Lower leg skin (tissue), 4 donors: Measurements from ENCODE around the gene ZFYVE9. TPM values are rescaled to one million over a fixed set of nuclear protein-coding genes. Genes with fewer than 3 reads are reported as not detected.

Experiments
- DNase-seq, 2 donors: peaks; one replicate each; pipeline ENCODE4 v3.0.0-alpha.2; 2019; ENCODE audit warnings: low spot score in 2 of 2
- H3K4me3 ChIP-seq: fragments of 200-600 bp; sonication (generic); 2 replicates; pipeline ENCODE4 v1.5.1; 2017; ENCODE audit warnings: mild to moderate bottlenecking, low read depth; ENCODE audit not compliant: poor library complexity, severe bottlenecking
- POLR2A ChIP-seq, 2 donors: fragments of 450-650 bp; IDR thresholded peaks; one replicate each; pipeline ENCODE4 v1.6.1; 2016 to 2017; ENCODE audit warnings: antibody characterized with exemption in 2 of 2, mild to moderate bottlenecking in 1 of 2, moderate library complexity in 1 of 2
- whole genome bisulfite sequencing, 2 donors: methylation state at CpG; one replicate each; pipeline ENCODE4 v1.1.5; 2018; 5-methylcytosine and 5-hydroxymethylcytosine counted together
- intact Hi-C: fragments of 100-400 bp; cut with DNase I; formaldehyde crosslinking; loops from one replicate; pipeline ENCODE4 v1.15.0; 2023; ENCODE audit warnings: low total_unique reads
- total RNA-seq, 4 donors: library from RNA; depleted of rRNA; stranded (reverse); fragments of >200 nt; gene quantifications; one replicate each; pipeline ENCODE4 v1.1.0, GENCODE V29; 2016
- TF ChIP-seq, protein P1 (sequence below), 3 donors: fragments of 450-650 bp; IDR thresholded peaks; one replicate each; pipeline ENCODE4 v1.5.1; 2016; ENCODE audit warnings: antibody characterized with exemption in 3 of 3, mild to moderate bottlenecking in 3 of 3, moderate library complexity in 2 of 3

Gene ZFYVE9
- total RNA-seq, 4 donors from 2014 or later = 23.7 to 38.2 (median 30.7) TPM

DNA sequence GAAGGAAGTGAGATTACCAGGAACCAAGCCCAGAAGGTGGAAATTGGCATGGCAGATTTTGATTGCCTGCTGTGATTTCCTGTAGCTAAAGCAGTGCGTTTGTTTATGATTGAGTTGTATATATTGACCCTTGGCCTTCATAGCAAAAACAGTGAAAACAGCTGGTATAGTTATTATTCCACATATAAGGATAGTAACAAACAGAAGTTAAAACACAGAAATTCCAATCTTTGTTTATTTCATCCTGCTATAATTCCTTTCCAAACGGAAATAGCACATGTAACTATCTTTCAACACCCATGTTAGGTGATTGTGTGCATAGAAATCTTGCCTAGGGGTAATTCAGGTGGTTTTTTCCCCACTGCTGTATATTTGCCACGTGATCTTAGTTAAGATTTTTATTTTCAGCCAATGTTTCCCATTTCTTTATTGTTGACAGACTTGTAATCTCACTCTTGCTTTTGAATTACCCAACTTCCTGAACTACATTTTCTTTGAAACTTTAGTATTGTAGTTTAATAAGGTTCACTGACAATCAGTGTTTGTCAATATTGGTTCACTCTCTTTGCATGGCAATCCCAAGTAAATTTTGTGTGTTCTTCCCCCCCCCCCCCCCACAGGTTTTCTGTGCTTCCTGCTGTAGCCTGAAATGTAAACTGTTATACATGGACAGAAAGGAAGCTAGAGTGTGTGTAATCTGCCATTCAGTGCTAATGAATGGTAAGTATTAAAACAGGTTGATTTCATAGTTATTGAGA lies 121.4 kb downstream of the ZFYVE9 start:
- intact Hi-C loops = no loop called here
- TF ChIP-seq, protein P1, sequence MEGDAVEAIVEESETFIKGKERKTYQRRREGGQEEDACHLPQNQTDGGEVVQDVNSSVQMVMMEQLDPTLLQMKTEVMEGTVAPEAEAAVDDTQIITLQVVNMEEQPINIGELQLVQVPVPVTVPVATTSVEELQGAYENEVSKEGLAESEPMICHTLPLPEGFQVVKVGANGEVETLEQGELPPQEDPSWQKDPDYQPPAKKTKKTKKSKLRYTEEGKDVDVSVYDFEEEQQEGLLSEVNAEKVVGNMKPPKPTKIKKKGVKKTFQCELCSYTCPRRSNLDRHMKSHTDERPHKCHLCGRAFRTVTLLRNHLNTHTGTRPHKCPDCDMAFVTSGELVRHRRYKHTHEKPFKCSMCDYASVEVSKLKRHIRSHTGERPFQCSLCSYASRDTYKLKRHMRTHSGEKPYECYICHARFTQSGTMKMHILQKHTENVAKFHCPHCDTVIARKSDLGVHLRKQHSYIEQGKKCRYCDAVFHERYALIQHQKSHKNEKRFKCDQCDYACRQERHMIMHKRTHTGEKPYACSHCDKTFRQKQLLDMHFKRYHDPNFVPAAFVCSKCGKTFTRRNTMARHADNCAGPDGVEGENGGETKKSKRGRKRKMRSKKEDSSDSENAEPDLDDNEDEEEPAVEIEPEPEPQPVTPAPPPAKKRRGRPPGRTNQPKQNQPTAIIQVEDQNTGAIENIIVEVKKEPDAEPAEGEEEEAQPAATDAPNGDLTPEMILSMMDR (IDR thresholded peaks at IDR 0.05) = no peak
- no peak for TF ChIP-seq POLR2A (IDR thresholded peaks at IDR 0.05)
- 48 to 55% methylated on average over 3 of the region's 3 CpGs for WGBS, 2 donors
- no peak for DNase-seq
- H3K4me3 ChIP-seq = no peak overlapping the region

DNA sequence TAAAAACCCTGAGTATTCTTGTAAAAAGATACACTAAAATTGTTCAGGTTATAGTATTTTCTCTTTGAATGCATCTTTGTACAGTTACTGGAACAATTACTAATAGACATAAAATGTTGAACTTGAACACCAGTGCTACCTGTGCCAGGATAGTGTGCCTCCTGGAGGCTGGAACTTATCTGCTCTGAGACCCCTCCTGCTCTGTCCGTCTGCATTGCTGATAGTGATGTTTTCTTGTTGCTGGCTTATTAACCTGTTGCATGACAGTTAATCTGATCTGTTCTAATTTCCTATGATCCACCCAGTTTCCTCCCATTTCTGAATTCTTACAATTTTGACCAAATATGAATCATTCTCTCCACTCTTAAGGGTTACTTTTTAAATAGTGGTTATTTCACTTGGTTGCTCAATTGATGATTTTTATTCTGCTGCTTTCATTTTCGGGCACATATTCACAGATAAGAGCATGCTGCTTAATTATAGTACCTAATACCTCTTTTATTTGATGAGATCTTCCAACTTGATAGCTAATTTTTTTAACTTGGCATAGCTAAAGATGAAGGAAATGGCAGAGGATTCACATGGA lies 122.7 kb downstream of the ZFYVE9 start:
- no peak for DNase-seq
- WGBS, 2 donors = 43 to 54% methylated on average over 2 of the region's 2 CpGs
- TF ChIP-seq, protein P1 (IDR thresholded peaks at IDR 0.05) = no peak
- no peak for TF ChIP-seq POLR2A (IDR thresholded peaks at IDR 0.05)
- intact Hi-C loops = no loop called here
- H3K4me3 ChIP-seq = no peak overlapping the region

DNA sequence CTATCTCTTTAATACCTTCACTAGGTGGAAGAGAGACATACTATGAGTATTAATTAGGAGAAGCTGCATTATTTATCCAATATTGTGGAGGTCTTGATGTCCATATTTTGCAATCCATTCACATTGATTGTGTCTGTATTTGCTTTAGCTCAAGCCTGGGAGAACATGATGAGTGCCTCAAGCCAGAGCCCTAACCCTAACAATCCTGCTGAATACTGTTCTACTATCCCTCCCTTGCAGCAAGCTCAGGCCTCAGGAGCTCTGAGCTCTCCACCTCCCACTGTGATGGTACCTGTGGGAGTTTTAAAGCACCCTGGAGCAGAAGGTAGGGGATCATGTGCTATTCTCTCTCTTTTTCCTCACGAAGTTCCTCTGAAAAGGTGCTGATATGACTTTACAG lies 124.6 kb downstream of the ZFYVE9 start:
- WGBS, 2 donors = 100% methylated on average over 1 of the region's 1 CpG

DNA sequence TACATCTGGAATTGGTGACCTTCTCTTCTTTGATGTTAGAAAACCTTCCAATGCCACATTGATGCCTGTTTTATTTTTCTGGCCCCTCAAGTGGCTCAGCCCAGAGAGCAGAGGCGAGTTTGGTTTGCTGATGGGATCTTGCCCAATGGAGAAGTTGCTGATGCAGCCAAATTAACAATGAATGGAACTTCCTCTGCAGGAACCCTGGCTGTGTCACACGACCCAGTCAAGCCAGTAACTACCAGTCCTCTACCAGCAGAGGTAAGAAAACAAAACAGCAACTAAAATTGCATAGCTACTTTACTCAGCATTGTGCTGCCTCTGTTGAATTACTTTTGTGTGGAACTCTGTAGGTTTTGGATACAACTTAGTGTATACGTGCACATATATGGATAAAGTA lies 126.5 kb downstream of the ZFYVE9 start:
- H3K4me3 ChIP-seq = no peak overlapping the region
- 51 to 52% methylated on average over 3 of the region's 3 CpGs for WGBS, 2 donors
- TF ChIP-seq, protein P1 (IDR thresholded peaks at IDR 0.05) = no peak
- TF ChIP-seq POLR2A (IDR thresholded peaks at IDR 0.05) = no peak
- intact Hi-C loops = no loop called here
- DNase-seq = no peak

More for the DNA sequence above, 124.6 kb downstream of the ZFYVE9 start:
- DNase-seq = no peak
- intact Hi-C loops = no loop called here
- TF ChIP-seq, protein P1 (IDR thresholded peaks at IDR 0.05) = no peak
- no peak for TF ChIP-seq POLR2A (IDR thresholded peaks at IDR 0.05)
- no peak overlapping the region for H3K4me3 ChIP-seq

DNA sequence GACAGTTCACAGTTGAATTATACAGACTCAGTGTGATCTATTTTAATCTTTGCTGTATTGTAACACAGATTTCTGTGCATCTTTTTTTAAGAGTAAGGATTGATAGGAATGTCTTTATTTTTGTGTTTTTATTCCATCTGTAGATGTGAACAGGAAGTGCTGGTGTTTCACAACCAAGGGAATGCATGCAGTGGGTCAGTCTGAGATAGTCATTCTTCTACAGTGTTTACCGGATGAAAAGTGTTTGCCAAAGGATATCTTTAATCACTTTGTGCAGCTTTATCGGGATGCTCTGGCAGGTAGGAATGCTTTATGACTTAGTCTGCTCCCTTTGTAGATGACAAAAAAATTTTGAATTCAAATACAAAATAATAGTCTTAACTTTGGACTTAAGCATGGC lies 139.6 kb downstream of the ZFYVE9 start:
- no peak for TF ChIP-seq POLR2A (IDR thresholded peaks at IDR 0.05)
- TF ChIP-seq, protein P1 (IDR thresholded peaks at IDR 0.05) = no peak
- no peak for DNase-seq
- intact Hi-C loops = no loop called here
- WGBS, 2 donors = 86 to 93% methylated on average over 2 of the region's 2 CpGs
- H3K4me3 ChIP-seq = no peak overlapping the region
